OCI-LY3 (cell line): ENCODE measurements around the gene PIP5K1B.

Source experiments
- H2AFZ ChIP-seq: fragments of 200-600, 300-600 bp; shearing (Covaris generic); 2 replicates; pipeline ENCODE4 v1.6.0; 2014; ENCODE audit warnings: antibody characterized with exemption, low read depth, low read length
- H3K27ac ChIP-seq: fragments of 200-600, 300-600 bp; sonication (generic); 2 replicates; pipeline ENCODE4 v1.5.1; 2014; ENCODE audit warnings: mild to moderate bottlenecking, low read length, moderate library complexity, mixed read lengths
- H3K27me3 ChIP-seq: fragments of 200-600, 300-600 bp; sonication (generic); 2 replicates; pipeline ENCODE4 v1.6.1; 2014; ENCODE audit warnings: low read depth, low read length, mixed read lengths
- H3K36me3 ChIP-seq: fragments of 200-600, 300-600 bp; sonication (generic); replicated peaks from 2 replicates; pipeline ENCODE3; 2014; ENCODE audit warnings: low read depth, low read length, mixed read lengths
- H3K4me1 ChIP-seq: fragments of 300-600, 200-600 bp; sonication (generic); 2 replicates; pipeline ENCODE4 v1.6.1; 2014; ENCODE audit warnings: low read length, mixed read lengths
- H3K4me2 ChIP-seq: fragments of 200-600, 300-600 bp; sonication (generic); 2 replicates; pipeline ENCODE4 v1.6.1; 2014; ENCODE audit warnings: low read length, mixed read lengths
- H3K4me3 ChIP-seq: fragments of 300-600, 200-600 bp; sonication (generic); 2 replicates; pipeline ENCODE4 v1.5.1; 2014; ENCODE audit warnings: antibody characterized with exemption, mild to moderate bottlenecking, low read length, moderate library complexity
- H3K79me2 ChIP-seq: fragments of 300-600, 200-600 bp; shearing (Covaris generic); 2 replicates; pipeline ENCODE4 v1.6.1; 2014; ENCODE audit warnings: mild to moderate bottlenecking, low read length, mixed read lengths
- H3K9ac ChIP-seq: fragments of 300-600, 200-600 bp; shearing (Covaris generic); 2 replicates; pipeline ENCODE4 v1.6.0; 2014; ENCODE audit warnings: mild to moderate bottlenecking, low read length, moderate library complexity
- H3K9me3 ChIP-seq: fragments of 200-600, 300-600 bp; shearing (Covaris generic); 2 replicates; pipeline ENCODE4 v1.6.1; 2014; ENCODE audit warnings: low read length, mixed read lengths; ENCODE audit not compliant: insufficient read depth
- H4K20me1 ChIP-seq: fragments of 200-600, 300-600 bp; sonication (generic); 2 replicates; pipeline ENCODE4 v1.6.1; 2016; ENCODE audit warnings: low read length, mixed read lengths; ENCODE audit not compliant: insufficient read depth
- EZH2phosphoT487 ChIP-seq: fragments of 200-600 bp; shearing (Covaris generic); IDR thresholded peaks from 2 replicates; pipeline ENCODE4 v1.6.1; 2018; ENCODE audit warnings: antibody characterized with exemption, mixed run types, low read depth
- TF ChIP-seq, protein P1 (sequence below): fragments of 200-600, 300-600 bp; sonication (generic); IDR thresholded peaks from 2 replicates; pipeline ENCODE4 v1.5.1; 2014; ENCODE audit warnings: antibody characterized with exemption, low read length, low read depth

PIP5K1B gene

DNA sequence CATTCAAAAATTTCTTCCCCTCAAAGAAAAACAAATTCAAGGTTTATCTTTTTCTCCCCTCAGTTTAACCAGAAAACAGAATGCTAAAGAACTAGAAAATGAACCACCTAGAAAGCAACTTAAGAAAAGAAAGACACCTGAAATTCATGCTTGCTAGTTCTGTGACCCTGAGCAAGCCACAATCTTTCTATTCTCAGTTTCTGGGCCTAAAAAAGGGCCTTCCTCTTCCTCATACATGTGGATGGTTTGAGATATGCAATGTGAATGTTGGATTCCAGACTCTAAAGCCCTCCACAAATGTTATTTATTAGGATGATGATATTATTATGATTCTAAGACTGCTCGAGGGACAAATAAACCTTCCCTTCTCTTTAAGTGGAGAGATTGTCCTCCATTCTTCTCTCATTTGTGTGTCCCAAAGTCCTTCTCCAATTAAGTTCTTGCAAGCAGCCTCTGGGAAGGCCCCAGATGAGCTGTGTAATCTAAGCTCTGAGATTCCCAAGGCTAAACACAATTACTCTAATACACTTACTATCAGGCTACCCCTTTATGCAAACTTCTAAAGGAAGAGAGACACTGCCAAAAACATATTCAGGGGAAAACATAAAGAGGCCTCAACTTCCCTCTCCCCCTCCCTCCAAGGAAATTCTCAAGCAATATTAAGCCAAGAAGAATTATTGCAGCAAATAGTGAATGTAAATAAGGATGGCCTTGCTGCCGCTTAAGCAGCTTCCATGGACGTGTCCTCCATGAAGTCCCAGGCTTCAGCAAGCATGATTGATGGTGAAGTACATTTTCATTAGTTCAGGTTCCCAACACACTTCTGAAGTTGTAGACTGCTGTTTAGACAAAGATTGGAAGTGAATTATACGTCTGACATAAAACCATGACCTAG, 228.6 kb downstream of the PIP5K1B start:
- Histone ChIP-seq H3K27me3 (peaks cover 47% of the 10 kb centered on the region), H3K79me2 (no peaks in the 10 kb centered on the region), H3K9ac (no peak overlapping the region), H3K4me2 (peak overlapping the region; percentile 51), H4K20me1 (0 out of 2 replicates have a peak, but pooled peaks cover 3% of the 10 kb centered on the region), H3K36me3 (no peaks in the 10 kb centered on the region), H3K9me3 (no peaks in the 10 kb centered on the region), H2AFZ (no peak overlapping the region), H3K4me3 (no peak overlapping the region), H3K4me1 (peaks cover 18% of the 10 kb centered on the region), H3K27ac (no peak overlapping the region)
- TF ChIP-seq EZH2phosphoT487: no peak
- TF ChIP-seq, protein P1, sequence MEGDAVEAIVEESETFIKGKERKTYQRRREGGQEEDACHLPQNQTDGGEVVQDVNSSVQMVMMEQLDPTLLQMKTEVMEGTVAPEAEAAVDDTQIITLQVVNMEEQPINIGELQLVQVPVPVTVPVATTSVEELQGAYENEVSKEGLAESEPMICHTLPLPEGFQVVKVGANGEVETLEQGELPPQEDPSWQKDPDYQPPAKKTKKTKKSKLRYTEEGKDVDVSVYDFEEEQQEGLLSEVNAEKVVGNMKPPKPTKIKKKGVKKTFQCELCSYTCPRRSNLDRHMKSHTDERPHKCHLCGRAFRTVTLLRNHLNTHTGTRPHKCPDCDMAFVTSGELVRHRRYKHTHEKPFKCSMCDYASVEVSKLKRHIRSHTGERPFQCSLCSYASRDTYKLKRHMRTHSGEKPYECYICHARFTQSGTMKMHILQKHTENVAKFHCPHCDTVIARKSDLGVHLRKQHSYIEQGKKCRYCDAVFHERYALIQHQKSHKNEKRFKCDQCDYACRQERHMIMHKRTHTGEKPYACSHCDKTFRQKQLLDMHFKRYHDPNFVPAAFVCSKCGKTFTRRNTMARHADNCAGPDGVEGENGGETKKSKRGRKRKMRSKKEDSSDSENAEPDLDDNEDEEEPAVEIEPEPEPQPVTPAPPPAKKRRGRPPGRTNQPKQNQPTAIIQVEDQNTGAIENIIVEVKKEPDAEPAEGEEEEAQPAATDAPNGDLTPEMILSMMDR: no peak

DNA sequence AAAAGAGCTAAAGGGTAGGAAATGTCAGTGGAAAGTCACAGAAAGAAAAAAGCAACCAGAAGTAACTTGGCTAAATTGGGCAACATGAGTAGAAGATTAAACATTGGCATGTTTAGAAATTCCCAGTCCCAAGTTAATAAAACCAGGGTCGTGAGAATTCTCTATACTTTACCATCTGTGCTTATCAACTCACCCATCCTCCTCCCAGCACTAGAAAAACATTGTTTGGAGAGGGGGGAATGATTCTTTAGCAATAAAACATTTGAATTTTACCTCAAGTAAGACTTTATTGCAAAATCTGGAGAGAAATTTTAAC, 229.2 kb downstream of the PIP5K1B start:
- Histone ChIP-seq H3K36me3 (no peaks in the 10 kb centered on the region), H3K79me2 (no peaks in the 10 kb centered on the region), H3K27ac (no peak overlapping the region), H3K4me3 (no peak overlapping the region), H4K20me1 (0 out of 2 replicates have a peak, but pooled peaks cover 3% of the 10 kb centered on the region), H2AFZ (no peak overlapping the region), H3K9me3 (no peaks in the 10 kb centered on the region), H3K27me3 (peaks cover 50% of the 10 kb centered on the region), H3K4me1 (peaks cover 18% of the 10 kb centered on the region), H3K9ac (no peak overlapping the region), H3K4me2 (no peak overlapping the region)
- no peak for TF ChIP-seq EZH2phosphoT487
- TF ChIP-seq, protein P1: no peak

DNA sequence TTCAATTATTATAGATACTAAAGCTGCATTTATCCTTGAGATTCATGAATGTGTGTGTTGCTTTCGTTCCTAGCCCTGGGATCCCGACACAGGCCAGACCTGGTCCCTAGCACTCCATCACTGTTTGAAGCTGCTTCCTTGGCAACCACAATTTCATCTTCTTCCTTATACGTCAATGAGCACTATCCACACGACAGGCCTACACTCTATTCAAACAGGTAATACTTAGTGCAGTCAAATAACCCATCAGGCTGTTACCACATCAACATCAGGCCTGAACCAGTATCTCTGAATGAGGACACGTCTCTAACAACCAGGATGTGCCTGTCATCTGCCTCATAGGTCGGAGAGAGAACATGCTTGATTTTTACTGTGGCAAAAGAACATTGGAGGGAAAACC, 235.5 kb downstream of the PIP5K1B start:
- H3K79me2 ChIP-seq: no peaks in the 10 kb centered on the region
- H3K27me3 ChIP-seq: peaks cover 39% of the 10 kb centered on the region
- H3K4me3 ChIP-seq: no peak overlapping the region
- no peaks in the 10 kb centered on the region for H3K36me3 ChIP-seq
- no peaks in the 10 kb centered on the region for H4K20me1 ChIP-seq
- H3K9me3 ChIP-seq: no peaks in the 10 kb centered on the region
- no peak overlapping the region for H3K4me2 ChIP-seq
- H3K9ac ChIP-seq: no peak overlapping the region
- H3K27ac ChIP-seq: no peak overlapping the region
- H2AFZ ChIP-seq: no peak overlapping the region
- TF ChIP-seq EZH2phosphoT487: no peak
- TF ChIP-seq, protein P1: no peak
- peaks cover 10% of the 10 kb centered on the region; the same call in 1 of the 2 replicates for H3K4me1 ChIP-seq

DNA sequence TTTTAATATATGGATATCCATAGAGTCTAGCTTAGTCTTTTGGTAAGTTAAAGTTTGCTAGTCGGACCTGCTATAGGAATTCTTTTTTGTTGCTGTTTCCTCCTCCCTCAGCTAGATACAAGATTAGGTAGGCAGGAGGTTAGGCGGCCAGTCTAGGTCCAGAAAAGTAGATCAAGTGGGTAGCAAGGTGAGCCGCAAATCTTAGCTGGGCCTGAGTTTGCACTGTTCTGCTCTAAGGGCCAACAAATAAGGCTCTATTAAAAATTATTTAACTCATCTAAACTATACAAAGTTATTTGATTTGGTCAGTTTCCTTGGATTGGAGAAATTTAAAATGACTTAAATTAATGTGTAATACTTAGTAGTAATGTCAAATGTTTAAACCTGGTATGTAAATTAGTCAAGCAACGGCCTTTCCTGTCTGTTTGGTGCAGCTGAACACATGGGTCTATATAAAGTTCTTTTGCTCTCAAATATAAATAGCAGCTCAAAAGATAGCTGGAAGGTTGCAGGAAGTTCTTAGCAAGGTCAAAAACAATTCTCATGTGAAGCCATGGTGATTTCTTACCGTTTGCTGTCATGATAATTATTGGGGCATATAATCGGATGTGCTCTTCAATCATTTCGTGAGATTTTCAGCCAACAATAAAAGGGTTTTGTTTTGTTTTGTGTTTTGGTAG, 236.9 kb downstream of the PIP5K1B start:
- H3K4me1 ChIP-seq: peaks cover 10% of the 10 kb centered on the region; the same call in 1 of the 2 replicates
- no peak overlapping the region for H3K9ac ChIP-seq
- H3K79me2 ChIP-seq: no peaks in the 10 kb centered on the region
- H4K20me1 ChIP-seq: no peaks in the 10 kb centered on the region
- H3K9me3 ChIP-seq: no peaks in the 10 kb centered on the region
- H3K27ac ChIP-seq: no peak overlapping the region
- no peak overlapping the region for H2AFZ ChIP-seq
- no peak overlapping the region for H3K4me3 ChIP-seq
- H3K36me3 ChIP-seq: no peaks in the 10 kb centered on the region
- TF ChIP-seq, protein P1: no peak
- no peak for TF ChIP-seq EZH2phosphoT487
- no peak overlapping the region for H3K4me2 ChIP-seq
- H3K27me3 ChIP-seq: peaks cover 36% of the 10 kb centered on the region
